GM20000 (cell line): ENCODE results near the gene ARL15.

ENCODE experiments used
- DNase-seq: peaks from one replicate; pipeline ENCODE4 v3.0.0; 2012; ENCODE audit warnings: low spot score
- TF ChIP-seq, protein P1 (sequence below): IDR thresholded peaks from 2 replicates; pipeline ENCODE4 v1.5.1; 2012; ENCODE audit warnings: mild to moderate bottlenecking, control low read depth; ENCODE audit errors: extremely low read depth, missing control alignments

The ARL15 gene

DNA sequence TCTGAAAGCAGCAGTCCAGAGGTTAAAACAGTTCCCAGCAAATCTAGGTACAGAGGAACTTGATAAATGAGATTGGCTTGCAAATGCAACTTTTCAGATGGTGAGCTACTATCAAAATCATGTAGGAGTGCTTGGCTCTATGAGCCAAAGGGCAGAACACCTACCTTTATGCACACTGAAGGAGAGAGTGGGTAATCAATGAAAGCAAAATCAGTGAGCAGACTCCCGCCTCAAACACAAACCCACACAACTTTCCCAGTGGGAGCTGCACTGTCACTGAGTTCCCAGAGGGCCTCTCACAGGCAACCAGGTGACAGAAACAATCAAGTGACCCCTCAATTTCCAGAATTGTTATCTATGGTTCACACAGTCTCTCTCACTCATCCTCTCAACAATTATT is 8.5 kb downstream of the ARL15 start:
- TF ChIP-seq, protein P1, sequence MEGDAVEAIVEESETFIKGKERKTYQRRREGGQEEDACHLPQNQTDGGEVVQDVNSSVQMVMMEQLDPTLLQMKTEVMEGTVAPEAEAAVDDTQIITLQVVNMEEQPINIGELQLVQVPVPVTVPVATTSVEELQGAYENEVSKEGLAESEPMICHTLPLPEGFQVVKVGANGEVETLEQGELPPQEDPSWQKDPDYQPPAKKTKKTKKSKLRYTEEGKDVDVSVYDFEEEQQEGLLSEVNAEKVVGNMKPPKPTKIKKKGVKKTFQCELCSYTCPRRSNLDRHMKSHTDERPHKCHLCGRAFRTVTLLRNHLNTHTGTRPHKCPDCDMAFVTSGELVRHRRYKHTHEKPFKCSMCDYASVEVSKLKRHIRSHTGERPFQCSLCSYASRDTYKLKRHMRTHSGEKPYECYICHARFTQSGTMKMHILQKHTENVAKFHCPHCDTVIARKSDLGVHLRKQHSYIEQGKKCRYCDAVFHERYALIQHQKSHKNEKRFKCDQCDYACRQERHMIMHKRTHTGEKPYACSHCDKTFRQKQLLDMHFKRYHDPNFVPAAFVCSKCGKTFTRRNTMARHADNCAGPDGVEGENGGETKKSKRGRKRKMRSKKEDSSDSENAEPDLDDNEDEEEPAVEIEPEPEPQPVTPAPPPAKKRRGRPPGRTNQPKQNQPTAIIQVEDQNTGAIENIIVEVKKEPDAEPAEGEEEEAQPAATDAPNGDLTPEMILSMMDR = no peak
- no peak for DNase-seq

DNA sequence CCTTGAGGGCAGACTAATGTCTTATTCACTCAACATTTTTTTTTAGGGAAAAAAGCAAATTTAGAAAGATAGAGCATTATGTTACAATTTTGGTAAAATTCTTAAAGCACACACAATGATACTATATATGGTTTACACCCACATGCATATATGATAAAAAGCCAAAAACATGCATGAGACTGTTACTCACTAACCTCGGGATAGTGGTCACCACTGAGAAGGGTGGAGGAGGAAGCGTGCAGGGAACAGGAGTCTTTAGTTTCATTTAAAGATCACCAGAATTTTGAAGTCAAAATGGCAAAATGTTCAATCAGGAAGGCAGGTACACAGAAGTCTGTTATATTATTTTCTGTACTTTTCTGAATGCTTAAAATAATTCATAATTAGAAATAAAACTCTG is 9.2 kb downstream of the ARL15 start:
- TF ChIP-seq, protein P1 = no peak
- DNase-seq = no peak

DNA sequence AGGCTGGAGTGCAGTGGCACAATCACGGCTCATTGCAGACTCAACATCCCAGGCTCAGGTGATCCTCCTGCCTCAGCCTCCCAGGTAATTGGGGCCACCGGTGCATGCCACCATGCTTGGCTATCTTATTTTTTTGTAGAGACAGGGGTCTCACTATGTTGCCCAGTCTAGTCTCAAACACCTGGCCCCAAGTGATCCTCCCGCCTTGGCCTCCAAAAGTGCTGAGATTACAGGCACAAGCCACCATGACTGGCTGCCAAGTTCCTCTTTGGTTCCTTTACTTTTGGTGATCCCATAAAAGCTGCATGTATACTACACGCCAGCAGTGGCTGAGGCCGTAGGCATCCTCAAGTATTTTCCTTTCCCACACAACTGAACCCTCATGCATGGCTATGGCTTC is 11.4 kb downstream of the ARL15 start:
- TF ChIP-seq, protein P1 = no peak
- DNase-seq = no peak

DNA sequence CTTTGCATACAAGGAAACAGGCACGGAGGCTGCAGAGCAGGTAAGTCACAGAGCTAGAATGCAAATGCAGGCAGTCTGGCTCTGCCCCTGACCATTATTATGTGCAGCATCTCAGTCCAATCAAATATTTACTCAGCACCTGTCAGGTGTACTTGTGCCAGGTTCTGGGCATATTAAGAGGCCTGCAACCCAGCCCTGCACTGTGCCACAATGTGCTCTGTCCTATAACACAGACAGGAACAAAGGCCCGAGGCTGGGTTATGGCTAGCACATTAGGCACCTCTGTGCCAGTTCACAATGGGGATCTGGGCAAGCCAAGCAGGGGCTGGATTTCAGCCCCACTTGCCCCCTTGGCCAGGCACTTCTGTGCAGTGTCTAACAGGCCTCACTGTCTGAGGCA is 14.0 kb downstream of the ARL15 start:
- no peak for DNase-seq
- TF ChIP-seq, protein P1 = no peak

DNA sequence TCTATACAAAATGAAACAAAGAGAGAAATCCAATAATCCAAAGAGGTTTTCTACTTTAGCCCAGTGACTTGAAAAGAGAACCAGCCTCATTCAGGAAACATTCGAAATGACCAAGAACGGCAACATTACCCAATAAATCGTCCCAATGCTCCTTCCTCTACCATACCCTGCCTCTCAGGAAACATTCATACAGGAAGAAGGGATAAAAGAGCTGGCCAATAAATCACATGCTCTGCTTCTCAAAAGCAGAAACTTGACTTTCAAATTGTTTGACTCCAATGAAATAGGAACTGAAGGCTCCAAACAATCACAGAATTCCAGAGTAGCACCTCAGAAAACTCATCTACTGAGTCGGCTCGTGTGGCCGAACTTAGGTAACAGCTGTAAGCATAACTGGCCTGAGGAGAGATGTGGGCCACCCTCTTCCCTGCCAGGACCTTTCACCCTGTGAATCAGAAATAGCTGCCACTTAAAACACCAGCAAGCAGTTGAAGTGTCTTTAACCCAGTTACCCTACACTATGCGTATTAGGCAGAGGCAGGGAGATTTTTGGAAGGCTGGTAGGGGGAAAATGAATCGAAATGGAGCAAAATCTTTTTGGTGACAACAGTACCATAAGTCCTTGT is 14.6 kb downstream of the ARL15 start:
- no peak for DNase-seq

DNA sequence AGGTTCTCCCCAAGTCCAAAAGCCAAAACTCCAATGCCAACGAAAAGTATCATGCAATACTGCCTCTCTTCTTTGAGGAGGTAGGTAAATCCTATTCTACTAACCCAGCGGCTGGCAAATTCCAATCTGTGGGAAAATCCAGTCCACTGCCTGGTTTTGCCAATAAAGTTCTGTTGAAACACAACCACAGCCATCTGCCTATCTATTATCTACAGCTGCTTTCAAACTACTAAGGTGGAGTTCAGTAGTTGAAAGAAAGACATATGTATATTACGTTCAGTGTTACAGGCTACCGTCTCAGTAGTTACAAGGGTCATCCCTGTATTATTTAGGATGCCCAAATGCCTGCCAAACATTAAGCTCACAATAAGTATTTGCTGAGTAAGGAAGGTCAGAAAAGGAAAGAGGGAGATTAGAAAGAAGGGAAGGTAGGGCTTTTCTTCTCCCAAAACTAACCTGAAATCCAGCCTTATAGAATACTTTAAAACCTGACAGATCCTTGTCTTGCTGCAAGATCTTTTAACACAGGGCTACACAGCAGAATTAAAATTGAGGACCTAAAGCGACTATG is 16.2 kb downstream of the ARL15 start:
- no peak for DNase-seq
- TF ChIP-seq, protein P1 = no peak

More for the DNA sequence above, 14.6 kb downstream of the ARL15 start:
- TF ChIP-seq, protein P1 = no peak

DNA sequence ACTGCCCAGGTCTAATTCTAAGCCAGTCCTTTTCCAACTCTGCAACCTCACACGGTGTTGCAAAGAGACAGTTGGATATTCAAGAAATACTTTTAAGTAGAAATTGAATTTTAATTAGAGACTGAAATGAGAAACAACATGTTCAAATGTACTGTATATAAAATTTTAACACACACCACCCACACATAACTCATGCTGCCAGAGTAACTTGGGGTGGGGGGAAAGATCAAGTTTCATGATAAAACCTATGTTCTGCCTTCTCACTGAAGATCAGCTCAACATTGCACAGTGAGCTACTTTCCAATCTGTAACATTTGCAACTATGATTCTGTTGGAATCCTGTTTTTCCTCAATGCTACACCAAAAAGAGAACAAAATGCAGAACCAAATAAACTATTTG is 17.5 kb downstream of the ARL15 start:
- TF ChIP-seq, protein P1 = no peak
- no peak for DNase-seq
